ENCODE data around the gene FAT1.

FAT1 gene

GRCh38 chr4:186545436-186545835, 178.2 kb downstream of the FAT1 start:
- no peak overlapping the region for H2BK15ac ChIP-seq (ENCODE audit: low read length)
- H3K36me3 ChIP-seq (replicated peaks in 1 of 2; ENCODE audit: control insufficient read depth in 2 of 2, insufficient read depth in 2 of 2, low read length in 2 of 2), result no peaks in the 10 kb centered on the region
- no peak overlapping the region for H2BK120ac ChIP-seq (ENCODE audit: low read depth, low read length)
- no peak overlapping the region for H3K9ac ChIP-seq (ENCODE audit: low read depth, low read length, poor library complexity)
- H3K23ac ChIP-seq (ENCODE audit: low read depth, low read length, poor library complexity), result peak overlapping the region; percentile 68
- H3K79me1 ChIP-seq (ENCODE audit: low read depth, low read length), result peaks cover 2% of the 10 kb centered on the region
- no peak overlapping the region for H3K4ac ChIP-seq (ENCODE audit: low read length)
- H3K27ac ChIP-seq (replicated peaks; ENCODE audit: low read length), result no peak overlapping the region
- no peak overlapping the region for H4K8ac ChIP-seq (ENCODE audit: low read depth, low read length)
- WGBS, 2 donors (ENCODE audit: extremely low coverage in 2 of 2, insufficient read length in 2 of 2, insufficient replicate concordance in 1 of 2), result no CpG with 5 or more reads among the region's 7 CpGs
- H4K91ac ChIP-seq (ENCODE audit: low read depth, low read length, poor library complexity), result no peak overlapping the region
- H3K27me3 ChIP-seq (ENCODE audit: control insufficient read depth in 3 of 3, insufficient read depth in 3 of 3, low read depth in 1 of 3, low read length in 3 of 3), result peaks cover 0 to 25% (median 0%) of the 10 kb centered on the region in 3 experiments
- H2BK12ac ChIP-seq (ENCODE audit: low read length), result no peak overlapping the region
- no peak overlapping the region for H2AK5ac ChIP-seq (ENCODE audit: low read depth, low read length)
- H3K18ac ChIP-seq (ENCODE audit: low read length), result no peak overlapping the region
- H3K4me3 ChIP-seq (ENCODE audit: low read length in 2 of 2), result no peak overlapping the region
- no peak overlapping the region for H3K4me2 ChIP-seq (ENCODE audit: insufficient read depth, low read length, poor library complexity, severe bottlenecking)
- no peak overlapping the region for H2AFZ ChIP-seq (ENCODE audit: low read length)
- H3K4me1 ChIP-seq (ENCODE audit: control insufficient read depth in 2 of 2, insufficient read depth in 1 of 2, low read depth in 1 of 2, low read length in 2 of 2), result no peaks in the 10 kb centered on the region
- H3K9me3 ChIP-seq (replicated peaks in 1 of 2; ENCODE audit: control insufficient read depth in 2 of 2, insufficient read depth in 1 of 2, low read depth in 1 of 2, low read length in 2 of 2), result peaks cover 0 to 6% of the 10 kb centered on the region in 2 donors
- no peak for DNase-seq (ENCODE audit: low spot score)
- H3K14ac ChIP-seq (ENCODE audit: low read length), result no peak overlapping the region
- no peak overlapping the region for H2BK5ac ChIP-seq (ENCODE audit: low read length)

GRCh38 chr4:186543206-186543605, 180.4 kb downstream of the FAT1 start:
- H3K27me3 ChIP-seq (ENCODE audit: control insufficient read depth in 3 of 3, insufficient read depth in 3 of 3, low read depth in 1 of 3, low read length in 3 of 3), result peaks cover 0 to 7% (median 0%) of the 10 kb centered on the region in 3 experiments
- no peak overlapping the region for H3K18ac ChIP-seq (ENCODE audit: low read length)
- peaks cover 2% of the 10 kb centered on the region for H3K79me1 ChIP-seq (ENCODE audit: low read depth, low read length)
- no peak overlapping the region for H2BK120ac ChIP-seq (ENCODE audit: low read depth, low read length)
- no peak overlapping the region for H2AFZ ChIP-seq (ENCODE audit: low read length)
- H3K9ac ChIP-seq (ENCODE audit: low read depth, low read length, poor library complexity), result no peak overlapping the region
- H3K4me1 ChIP-seq (ENCODE audit: control insufficient read depth in 2 of 2, insufficient read depth in 1 of 2, low read depth in 1 of 2, low read length in 2 of 2), result no peaks in the 10 kb centered on the region
- no peak overlapping the region for H3K4ac ChIP-seq (ENCODE audit: low read length)
- peaks cover 0 to 6% of the 10 kb centered on the region in 2 donors for H3K9me3 ChIP-seq (replicated peaks in 1 of 2; ENCODE audit: control insufficient read depth in 2 of 2, insufficient read depth in 1 of 2, low read depth in 1 of 2, low read length in 2 of 2)
- no peak overlapping the region for H3K14ac ChIP-seq (ENCODE audit: low read length)
- H4K91ac ChIP-seq (ENCODE audit: low read depth, low read length, poor library complexity), result no peak overlapping the region
- no peak overlapping the region for H2AK5ac ChIP-seq (ENCODE audit: low read depth, low read length)
- no peak overlapping the region for H3K4me3 ChIP-seq (ENCODE audit: low read length in 2 of 2)
- WGBS, 2 donors (ENCODE audit: extremely low coverage in 2 of 2, insufficient read length in 2 of 2, insufficient replicate concordance in 1 of 2), result no CpG with 5 or more reads among the region's 2 CpGs
- no peak overlapping the region for H3K27ac ChIP-seq (replicated peaks; ENCODE audit: low read length)
- DNase-seq (ENCODE audit: low spot score), result no peak
- H2BK5ac ChIP-seq (ENCODE audit: low read length), result no peak overlapping the region
- H2BK12ac ChIP-seq (ENCODE audit: low read length), result no peak overlapping the region
- no peak overlapping the region for H3K23ac ChIP-seq (ENCODE audit: low read depth, low read length, poor library complexity)
- H3K4me2 ChIP-seq (ENCODE audit: insufficient read depth, low read length, poor library complexity, severe bottlenecking), result no peak overlapping the region
- H4K8ac ChIP-seq (ENCODE audit: low read depth, low read length), result no peak overlapping the region
- no peak overlapping the region for H2BK15ac ChIP-seq (ENCODE audit: low read length)
- H3K36me3 ChIP-seq (replicated peaks in 1 of 2; ENCODE audit: control insufficient read depth in 2 of 2, insufficient read depth in 2 of 2, low read length in 2 of 2), result no peaks in the 10 kb centered on the region

GRCh38 chr4:186541801-186542200, 181.9 kb downstream of the FAT1 start:
- Histone ChIP-seq H2BK15ac (ENCODE audit: low read length) (no peak overlapping the region), H3K27me3 (ENCODE audit: control insufficient read depth in 3 of 3, insufficient read depth in 3 of 3, low read depth in 1 of 3, low read length in 3 of 3) (peaks cover 0 to 7% (median 0%) of the 10 kb centered on the region in 3 experiments), H3K23ac (ENCODE audit: low read depth, low read length, poor library complexity) (no peak overlapping the region), H3K79me1 (ENCODE audit: low read depth, low read length) (no peaks in the 10 kb centered on the region), H4K91ac (ENCODE audit: low read depth, low read length, poor library complexity) (no peak overlapping the region), H2AK5ac (ENCODE audit: low read depth, low read length) (no peak overlapping the region), H3K4me1 (ENCODE audit: control insufficient read depth in 2 of 2, insufficient read depth in 1 of 2, low read depth in 1 of 2, low read length in 2 of 2) (no peaks in the 10 kb centered on the region), H2AFZ (ENCODE audit: low read length) (no peak overlapping the region), H3K9ac (ENCODE audit: low read depth, low read length, poor library complexity) (no peak overlapping the region), H3K36me3 (replicated peaks in 1 of 2; ENCODE audit: control insufficient read depth in 2 of 2, insufficient read depth in 2 of 2, low read length in 2 of 2) (no peaks in the 10 kb centered on the region), H3K27ac (replicated peaks; ENCODE audit: low read length) (no peak overlapping the region), H3K4me2 (ENCODE audit: insufficient read depth, low read length, poor library complexity, severe bottlenecking) (no peak overlapping the region), H3K4me3 (ENCODE audit: low read length in 2 of 2) (no peak overlapping the region), H4K8ac (ENCODE audit: low read depth, low read length) (no peak overlapping the region), H3K4ac (ENCODE audit: low read length) (no peak overlapping the region), H3K14ac (ENCODE audit: low read length) (no peak overlapping the region), H3K9me3 (replicated peaks in 1 of 2; ENCODE audit: control insufficient read depth in 2 of 2, insufficient read depth in 1 of 2, low read depth in 1 of 2, low read length in 2 of 2) (peaks cover 0 to 3% of the 10 kb centered on the region in 2 donors), H3K18ac (ENCODE audit: low read length) (no peak overlapping the region), H2BK120ac (ENCODE audit: low read depth, low read length) (no peak overlapping the region), H2BK12ac (ENCODE audit: low read length) (no peak overlapping the region), H2BK5ac (ENCODE audit: low read length) (no peak overlapping the region)
- no CpG with 5 or more reads among the region's 4 CpGs for WGBS, 2 donors (ENCODE audit: extremely low coverage in 2 of 2, insufficient read length in 2 of 2, insufficient replicate concordance in 1 of 2)
- no peak for DNase-seq (ENCODE audit: low spot score)

GRCh38 chr4:186537843-186538521, 185.7 kb downstream of the FAT1 start:
- Histone ChIP-seq H3K4me3 (ENCODE audit: low read length in 2 of 2) (no peak overlapping the region), H3K27me3 (ENCODE audit: control insufficient read depth in 3 of 3, insufficient read depth in 3 of 3, low read depth in 1 of 3, low read length in 3 of 3) (no peaks in the 10 kb centered on the region), H2BK5ac (ENCODE audit: low read length) (no peak overlapping the region), H2AFZ (ENCODE audit: low read length) (no peak overlapping the region), H3K9me3 (replicated peaks in 1 of 2; ENCODE audit: control insufficient read depth in 2 of 2, insufficient read depth in 1 of 2, low read depth in 1 of 2, low read length in 2 of 2) (peaks cover 0 to 4% of the 10 kb centered on the region in 2 donors), H3K4me1 (ENCODE audit: control insufficient read depth in 2 of 2, insufficient read depth in 1 of 2, low read depth in 1 of 2, low read length in 2 of 2) (no peaks in the 10 kb centered on the region), H2AK5ac (ENCODE audit: low read depth, low read length) (no peak overlapping the region), H4K91ac (ENCODE audit: low read depth, low read length, poor library complexity) (no peak overlapping the region), H3K4ac (ENCODE audit: low read length) (no peak overlapping the region), H2BK120ac (ENCODE audit: low read depth, low read length) (no peak overlapping the region), H3K23ac (ENCODE audit: low read depth, low read length, poor library complexity) (no peak overlapping the region), H2BK15ac (ENCODE audit: low read length) (no peak overlapping the region), H3K27ac (replicated peaks; ENCODE audit: low read length) (no peak overlapping the region), H3K36me3 (replicated peaks in 1 of 2; ENCODE audit: control insufficient read depth in 2 of 2, insufficient read depth in 2 of 2, low read length in 2 of 2) (no peaks in the 10 kb centered on the region), H3K14ac (ENCODE audit: low read length) (no peak overlapping the region), H4K8ac (ENCODE audit: low read depth, low read length) (no peak overlapping the region), H2BK12ac (ENCODE audit: low read length) (no peak overlapping the region), H3K9ac (ENCODE audit: low read depth, low read length, poor library complexity) (no peak overlapping the region), H3K18ac (ENCODE audit: low read length) (peak overlapping the region; percentile 3), H3K79me1 (ENCODE audit: low read depth, low read length) (peaks cover 2% of the 10 kb centered on the region), H3K4me2 (ENCODE audit: insufficient read depth, low read length, poor library complexity, severe bottlenecking) (no peak overlapping the region)
- WGBS, 2 donors (ENCODE audit: extremely low coverage in 2 of 2, insufficient read length in 2 of 2, insufficient replicate concordance in 1 of 2), result no CpG with 5 or more reads among the region's 19 CpGs
- DNase-seq (ENCODE audit: low spot score), result no peak
